OCI-LY1 (cell line): ENCODE data around the gene GAS6.

Source experiments
- EZH2 ChIP-seq: fragments of 200-600 bp; sonication (generic), shearing (Covaris generic); IDR thresholded peaks from 2 replicates; pipeline ENCODE4 v1.8.0; 2017; ENCODE audit warnings: borderline replicate concordance, mixed run types, mild to moderate bottlenecking, antibody characterized with exemption, low read length, moderate library complexity, mixed read lengths
- TF ChIP-seq, protein P1 (sequence below): fragments of 200-600 bp; sonication (generic), shearing (Covaris generic); IDR thresholded peaks from 2 replicates; pipeline ENCODE4 v1.5.1; 2017; ENCODE audit warnings: mild to moderate bottlenecking, antibody characterized with exemption, low read length, moderate library complexity, mixed read lengths

DNA sequence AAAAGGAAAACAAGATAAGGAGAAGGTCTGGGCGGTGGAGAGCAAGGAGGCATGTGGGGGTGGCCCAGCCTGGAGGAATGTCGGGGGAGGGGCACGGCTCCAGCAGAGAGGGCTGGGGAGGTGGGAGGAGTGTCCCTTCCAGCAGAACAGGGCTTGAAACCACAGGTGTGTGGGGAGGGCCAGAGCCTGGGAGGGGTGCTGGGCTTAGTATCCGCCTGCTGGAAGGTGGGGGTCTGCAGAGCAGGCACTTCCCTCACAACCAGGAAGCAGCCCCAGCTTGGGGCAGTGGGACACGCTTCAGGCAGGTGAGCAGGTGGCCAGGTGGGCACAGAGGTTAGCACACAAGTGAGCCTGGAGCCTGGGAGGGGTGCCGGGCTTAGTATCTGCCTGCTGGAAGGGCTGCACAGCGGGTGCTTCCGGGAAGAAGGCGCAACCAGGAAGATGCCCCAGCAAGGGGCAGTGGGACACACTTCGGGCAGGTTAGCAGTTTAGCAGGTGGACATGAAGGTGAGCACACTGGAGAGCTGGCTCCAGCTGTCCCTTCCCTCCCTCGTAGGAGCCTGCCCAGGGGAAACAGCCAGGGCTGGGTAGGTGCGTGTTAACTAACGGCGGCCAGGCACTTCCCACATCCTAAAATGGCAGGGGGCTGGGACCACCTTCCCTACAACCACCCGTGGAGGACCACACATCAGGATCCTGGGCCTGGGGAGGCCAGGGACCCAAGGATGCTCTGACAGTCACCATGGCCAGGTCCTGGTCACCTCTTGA, 3.0 kb downstream of the GAS6 start:
- TF ChIP-seq, protein P1, sequence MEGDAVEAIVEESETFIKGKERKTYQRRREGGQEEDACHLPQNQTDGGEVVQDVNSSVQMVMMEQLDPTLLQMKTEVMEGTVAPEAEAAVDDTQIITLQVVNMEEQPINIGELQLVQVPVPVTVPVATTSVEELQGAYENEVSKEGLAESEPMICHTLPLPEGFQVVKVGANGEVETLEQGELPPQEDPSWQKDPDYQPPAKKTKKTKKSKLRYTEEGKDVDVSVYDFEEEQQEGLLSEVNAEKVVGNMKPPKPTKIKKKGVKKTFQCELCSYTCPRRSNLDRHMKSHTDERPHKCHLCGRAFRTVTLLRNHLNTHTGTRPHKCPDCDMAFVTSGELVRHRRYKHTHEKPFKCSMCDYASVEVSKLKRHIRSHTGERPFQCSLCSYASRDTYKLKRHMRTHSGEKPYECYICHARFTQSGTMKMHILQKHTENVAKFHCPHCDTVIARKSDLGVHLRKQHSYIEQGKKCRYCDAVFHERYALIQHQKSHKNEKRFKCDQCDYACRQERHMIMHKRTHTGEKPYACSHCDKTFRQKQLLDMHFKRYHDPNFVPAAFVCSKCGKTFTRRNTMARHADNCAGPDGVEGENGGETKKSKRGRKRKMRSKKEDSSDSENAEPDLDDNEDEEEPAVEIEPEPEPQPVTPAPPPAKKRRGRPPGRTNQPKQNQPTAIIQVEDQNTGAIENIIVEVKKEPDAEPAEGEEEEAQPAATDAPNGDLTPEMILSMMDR, result no peak
- TF ChIP-seq EZH2, result no peak
